Fibroblast of peridontal ligament (primary cell): Measurements from ENCODE around the gene ENTR1.
"Not testable (repeated sequence)": the region's sequence is repeated elsewhere in the genome, so short reads cannot be mapped to it uniquely, and the experiment has no call there.

Source experiments
- DNase-seq: peaks from one replicate; pipeline ENCODE4 v3.0.0-alpha.2; 2010; ENCODE audit errors: extremely low read depth

The ENTR1 gene

DNA sequence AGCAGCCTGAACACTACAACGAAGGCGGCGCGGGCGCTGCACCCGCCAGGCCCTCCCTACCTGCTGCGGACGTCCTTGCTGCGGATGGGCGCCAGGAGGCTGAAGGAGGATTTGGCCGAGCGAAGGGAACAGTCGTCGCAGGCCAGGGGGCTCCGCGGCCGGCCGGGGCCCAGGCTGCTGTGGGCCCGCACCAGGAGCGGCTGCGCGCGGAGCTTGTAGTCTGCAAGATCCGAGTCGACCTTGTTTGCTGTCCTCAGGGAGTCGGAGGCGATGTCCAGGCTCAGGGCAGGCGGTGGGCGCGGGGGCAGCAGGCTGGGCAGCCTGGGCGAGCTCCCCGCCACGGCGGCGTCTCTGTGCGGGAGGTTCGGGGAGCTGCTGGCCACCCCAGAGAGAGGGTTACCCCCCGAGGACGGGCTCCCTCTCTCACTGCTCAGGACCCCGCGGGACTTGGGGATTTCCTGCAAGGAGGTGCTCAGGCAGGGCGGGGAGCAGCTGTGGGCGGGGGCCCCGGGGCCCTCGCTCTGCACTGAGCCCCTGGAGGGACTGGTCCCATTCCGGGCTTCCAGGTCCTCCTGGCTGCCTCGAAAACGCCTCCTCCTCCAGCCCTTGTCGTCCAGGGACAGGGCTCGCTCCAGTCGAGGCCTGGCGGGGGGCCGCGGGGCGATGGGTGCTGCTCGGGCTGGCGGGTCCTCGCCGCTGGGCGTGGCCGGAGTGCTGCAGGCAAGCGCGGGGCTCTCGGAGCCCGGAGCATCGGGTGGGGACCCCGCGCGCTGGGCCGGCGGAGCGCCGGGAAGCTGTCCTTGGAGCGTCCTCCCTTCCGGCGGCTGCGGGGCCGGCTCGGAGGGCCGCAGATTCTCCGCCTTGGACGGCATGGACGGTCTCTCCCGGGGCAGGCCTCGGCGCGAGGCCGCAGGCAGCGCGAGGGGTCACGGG is 28.4 kb upstream of the ENTR1 start:
- no peak for DNase-seq

DNA sequence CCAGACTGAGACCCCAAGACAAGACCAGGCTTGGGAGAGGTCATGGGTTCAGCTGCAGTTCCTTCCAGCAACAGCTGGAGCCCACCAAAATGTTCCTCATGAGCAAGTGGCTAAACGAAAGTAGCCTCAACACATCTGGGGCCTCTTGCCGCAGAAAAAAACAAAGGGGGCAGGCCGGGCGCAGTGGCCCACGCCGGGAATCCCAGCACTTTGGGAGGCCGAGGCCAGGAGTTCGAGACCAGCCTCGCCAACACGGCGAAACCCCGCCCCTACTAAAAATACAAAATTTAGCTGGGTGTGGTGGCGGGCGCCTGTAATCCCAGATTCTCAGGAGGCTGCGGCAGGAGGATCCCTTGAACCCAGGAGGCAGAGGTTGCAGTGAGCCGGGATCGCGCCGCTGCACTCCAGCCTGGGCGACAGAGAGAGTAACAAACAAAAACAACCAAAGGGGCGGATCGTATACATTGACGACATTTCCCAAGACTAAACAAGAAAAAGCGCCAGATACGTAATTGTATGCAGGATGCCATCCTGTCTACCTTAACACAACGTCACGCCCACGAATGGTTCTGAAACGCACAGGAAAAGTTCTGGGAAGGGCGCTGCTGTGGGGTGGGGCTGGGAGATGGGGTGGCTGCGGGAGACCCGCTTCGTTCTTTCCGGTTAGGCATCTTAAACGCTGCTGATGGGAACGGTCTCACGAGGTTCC is 27.6 kb upstream of the ENTR1 start:
- peak; percentile 22 for DNase-seq

DNA sequence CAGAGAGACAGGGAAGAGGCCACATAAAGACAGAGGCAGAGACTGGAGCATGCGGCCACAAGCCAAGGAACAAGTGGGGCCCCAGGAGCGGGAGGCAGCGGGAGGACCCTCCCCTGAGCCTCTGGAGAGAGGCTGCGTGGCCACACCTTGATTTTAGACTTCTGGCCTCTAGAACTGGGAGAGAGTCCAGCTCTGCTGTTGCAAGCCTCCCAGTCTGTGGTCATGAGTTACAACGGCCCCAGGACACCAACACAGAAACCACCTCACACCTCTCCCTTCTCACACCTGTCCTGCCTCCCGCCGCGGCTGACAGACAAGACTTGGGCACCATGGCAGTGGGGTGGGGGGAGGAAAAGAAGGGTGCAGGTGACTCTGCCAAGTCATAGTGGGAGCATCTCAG is 27.0 kb upstream of the ENTR1 start:
- peak; percentile 58 for DNase-seq

DNA sequence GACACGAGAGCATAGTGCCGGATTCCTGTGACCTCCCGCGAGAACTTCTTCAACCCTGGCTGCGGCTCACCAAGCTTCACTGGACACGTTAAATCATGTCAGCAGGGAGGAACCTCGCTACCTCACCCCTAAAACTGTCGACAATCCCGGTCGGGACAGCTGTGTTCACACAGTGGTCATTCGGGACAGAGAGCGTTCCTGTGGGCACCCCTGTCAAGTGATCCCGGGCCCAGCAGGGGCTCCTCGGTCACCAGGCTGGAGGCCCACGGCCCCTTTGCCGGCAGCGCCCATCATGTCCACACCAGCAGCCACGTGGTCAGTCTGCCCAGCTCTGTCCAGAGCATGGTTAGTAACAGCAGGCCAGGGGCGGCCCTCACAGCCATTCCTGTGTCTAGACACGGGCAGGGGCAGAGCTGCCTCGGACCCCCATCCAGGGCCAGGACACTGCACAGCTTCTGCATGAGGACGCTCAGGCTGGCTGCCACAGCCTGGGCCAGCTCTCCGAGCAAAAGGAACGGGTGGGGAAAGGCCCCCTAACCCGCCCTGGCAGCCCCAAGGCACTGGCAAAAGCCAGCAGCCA is 25.7 kb upstream of the ENTR1 start:
- DNase-seq: no peak

DNA sequence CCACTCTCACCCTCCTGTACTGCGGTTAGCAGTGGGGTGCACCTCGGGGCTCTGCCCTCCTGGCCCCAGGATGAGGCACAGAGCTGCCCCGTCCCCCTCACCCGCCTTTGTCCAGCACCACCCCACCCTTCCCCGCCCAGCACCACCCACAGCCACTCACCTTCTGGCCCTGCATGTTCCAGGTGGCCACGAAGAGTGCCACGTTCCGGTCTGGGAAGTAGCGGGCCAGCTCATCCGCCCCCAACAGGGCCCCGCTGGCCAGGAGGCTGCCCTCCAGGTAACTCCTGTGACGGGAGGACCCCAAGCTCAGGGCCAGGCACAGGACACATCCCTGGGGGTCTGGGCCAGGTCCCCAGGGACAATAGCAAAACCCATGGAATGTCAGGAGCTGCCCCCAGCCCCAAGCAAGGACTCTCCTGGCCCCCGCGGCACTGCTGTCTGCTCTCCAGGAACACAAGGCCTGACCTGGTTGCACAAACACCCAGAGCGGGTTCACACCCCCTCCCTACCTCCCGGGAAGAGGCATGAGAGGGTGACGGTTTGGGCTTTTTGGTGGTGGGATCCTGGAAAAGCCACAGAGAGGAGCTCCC is 24.3 kb upstream of the ENTR1 start:
- no peak for DNase-seq

DNA sequence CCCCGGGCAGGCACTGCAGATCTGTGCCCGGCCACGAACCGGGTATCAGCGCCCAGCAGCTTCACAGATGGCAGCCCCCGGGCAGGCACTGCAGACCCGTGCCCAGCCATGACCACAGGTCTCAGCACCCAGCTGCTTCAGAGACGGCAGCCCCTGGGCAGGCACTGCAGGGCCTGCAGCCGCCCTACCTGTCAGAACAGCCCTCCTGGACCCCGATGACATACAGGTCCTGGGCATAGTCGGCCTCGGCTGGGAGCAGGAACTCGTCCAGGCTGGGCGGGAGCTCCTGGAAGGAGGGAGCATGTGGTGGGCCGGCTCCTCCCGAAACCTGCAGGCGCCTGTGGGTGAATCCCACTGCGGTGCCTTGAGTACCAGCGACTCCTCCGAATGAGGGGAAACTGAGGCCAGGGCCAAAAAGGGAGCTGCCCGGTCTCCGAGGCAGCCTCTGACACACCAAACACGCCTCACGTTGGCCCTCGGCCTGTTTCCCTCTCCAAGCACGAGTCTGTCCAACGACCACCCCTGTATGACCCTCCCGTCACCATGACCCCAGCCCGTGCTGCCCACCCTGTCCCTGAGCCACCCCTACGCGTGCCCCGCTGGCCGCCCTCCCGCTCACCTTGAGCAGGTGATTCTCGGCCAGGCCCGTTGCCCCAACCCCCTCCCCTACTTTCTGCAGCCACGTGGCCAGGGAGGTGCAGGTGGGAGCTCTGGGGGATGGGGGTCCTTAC is 23.6 kb upstream of the ENTR1 start:
- DNase-seq: no peak

DNA sequence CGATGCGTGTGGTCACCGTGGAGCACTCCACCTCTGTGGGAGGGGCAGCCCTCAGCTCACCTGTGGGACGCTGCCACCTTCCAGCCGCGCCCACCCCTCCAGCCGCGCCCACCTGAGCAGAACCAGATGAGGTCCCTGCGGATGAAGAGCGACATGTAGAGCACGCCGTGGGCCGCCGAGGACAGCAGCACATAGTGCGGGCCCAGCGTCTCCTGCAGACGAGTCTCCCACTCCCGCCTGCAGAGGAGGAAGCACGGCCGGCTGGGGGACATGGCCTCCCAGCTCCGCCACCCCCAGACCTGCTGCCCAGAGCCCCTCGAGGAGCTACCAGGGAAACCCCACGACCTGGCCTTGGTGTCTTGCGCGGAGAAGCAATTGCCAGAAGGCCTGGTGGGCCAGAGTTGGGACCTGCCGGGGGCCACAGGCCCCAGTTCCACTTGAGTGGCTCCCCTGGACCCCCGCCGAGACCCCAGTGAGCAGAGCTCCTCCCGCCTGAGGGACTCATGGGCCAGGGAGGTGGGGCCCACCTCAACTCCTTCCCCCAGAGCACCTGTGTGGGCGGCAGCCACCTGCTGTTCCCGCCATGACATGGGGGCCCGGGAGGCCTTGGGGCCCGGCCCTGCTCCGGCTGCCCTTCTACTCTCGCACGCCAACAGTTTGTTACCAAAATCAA is 22.8 kb upstream of the ENTR1 start:
- no peak for DNase-seq

DNA sequence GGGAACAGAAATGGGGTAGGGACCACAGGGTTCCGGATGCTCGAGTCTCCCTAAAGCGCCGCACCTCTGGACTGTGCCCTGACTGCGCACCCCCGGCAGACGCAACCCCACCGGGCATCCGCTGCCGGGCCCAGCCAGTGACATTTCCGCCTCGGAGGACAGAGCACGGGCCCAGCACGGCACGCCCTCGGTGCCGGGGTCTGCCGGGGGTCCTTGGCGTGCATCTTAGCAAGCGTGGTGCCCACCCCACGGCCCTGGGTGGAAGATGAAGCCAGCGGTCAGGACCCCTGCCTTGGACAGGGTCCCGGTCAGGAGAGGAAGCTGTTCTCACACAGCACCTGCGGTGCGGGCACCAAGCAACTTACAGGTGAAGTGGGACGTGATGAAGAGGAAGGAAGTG is 22.2 kb upstream of the ENTR1 start:
- DNase-seq: no peak

DNA sequence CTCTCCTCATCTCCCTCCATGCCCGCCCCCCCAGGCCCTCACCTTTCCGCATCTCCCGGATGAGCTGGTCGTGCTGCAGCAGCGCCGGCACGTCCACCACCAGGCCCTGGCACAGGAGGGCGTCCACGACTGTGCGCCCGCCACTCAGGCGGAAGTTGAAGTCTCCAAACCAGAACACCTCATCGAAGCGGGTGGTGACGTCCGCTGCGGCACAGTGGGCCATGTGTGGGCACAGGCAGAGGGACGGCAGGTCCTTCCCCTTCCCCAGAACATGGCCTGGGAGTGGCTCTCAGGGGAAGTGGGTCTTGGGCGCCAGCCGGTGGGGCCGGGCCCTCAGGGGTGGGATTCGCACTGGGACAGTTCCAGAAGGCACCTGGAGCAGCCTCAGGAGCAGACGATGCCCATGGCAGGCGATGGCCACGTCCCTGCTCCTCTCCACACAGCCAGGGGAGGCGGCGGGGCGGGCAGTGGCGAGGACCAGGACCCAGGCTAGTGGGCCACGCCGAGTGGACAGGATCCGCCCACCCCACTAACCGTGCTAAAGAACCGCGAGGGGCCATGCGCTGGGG is 21.5 kb upstream of the ENTR1 start:
- DNase-seq: no peak

DNA sequence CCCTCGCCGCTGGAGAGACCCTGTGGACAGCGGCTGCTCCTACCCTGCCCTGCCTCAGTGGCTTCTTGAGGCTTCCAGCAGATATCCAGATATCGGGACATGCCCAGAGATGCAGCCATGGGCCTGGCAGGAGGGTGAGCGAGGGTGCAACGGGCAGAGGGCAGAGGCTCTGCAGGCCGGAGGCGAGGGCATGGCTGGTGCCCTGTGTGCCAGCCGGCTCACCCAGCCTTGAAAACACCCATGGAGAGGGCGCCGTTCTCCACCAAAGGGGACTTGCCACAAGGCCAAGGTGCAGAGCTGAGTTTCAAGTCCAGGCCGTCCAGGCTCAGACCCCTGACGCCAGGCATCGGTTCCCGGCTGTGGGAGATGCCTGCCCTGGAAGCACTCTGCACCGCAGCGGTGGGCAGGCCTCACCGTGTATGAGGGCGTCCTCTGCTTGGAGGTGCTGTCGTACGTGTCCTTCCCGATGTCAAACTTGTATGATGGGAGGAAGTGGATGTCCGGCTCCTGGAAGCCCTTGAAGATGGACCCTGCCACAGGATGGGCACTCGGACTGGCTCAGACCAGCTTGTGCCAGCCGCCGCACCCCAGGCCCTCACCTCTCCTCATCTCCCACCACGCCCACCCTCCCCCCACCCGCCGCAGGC is 20.3 kb upstream of the ENTR1 start:
- DNase-seq: no peak

DNA sequence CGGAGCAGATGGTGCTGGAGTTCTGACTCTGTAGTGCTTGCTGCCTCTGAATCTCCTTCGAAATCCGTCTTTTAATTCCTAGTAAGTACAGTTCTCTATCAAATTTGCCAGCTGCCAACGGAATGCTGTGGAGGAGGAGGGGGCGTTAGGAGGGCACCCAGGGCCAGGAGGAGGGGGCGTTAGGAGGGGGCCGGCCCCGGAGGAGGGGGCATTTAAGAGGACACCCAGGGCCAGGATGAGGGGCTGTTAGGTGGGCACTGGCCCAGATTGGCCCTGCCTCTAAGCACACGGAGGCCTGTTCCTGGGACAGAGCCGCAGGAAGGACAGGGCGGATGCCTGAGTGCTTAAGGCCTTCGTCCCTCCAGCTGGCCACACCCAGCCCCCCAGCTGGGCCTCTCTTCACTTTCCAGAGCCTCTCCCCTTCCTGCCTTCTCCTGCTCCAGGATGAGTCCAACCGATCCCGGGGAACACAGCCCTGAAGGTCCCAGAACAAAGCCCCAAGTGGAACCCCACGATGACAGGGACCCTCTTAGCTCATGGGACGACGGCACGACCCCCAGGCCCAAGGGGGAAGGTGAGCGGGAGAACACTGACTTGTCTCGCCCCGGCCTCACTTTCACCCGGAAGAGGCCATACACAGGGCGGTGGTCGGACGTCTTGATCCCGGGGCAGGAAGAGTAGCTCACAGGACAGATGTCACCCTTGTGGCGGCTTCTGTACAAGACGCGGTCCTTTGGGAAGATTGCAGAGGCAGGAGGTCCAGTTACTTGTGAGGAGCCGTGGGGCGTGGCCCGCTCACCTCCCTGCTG is 19.5 kb upstream of the ENTR1 start:
- DNase-seq: no peak

DNA sequence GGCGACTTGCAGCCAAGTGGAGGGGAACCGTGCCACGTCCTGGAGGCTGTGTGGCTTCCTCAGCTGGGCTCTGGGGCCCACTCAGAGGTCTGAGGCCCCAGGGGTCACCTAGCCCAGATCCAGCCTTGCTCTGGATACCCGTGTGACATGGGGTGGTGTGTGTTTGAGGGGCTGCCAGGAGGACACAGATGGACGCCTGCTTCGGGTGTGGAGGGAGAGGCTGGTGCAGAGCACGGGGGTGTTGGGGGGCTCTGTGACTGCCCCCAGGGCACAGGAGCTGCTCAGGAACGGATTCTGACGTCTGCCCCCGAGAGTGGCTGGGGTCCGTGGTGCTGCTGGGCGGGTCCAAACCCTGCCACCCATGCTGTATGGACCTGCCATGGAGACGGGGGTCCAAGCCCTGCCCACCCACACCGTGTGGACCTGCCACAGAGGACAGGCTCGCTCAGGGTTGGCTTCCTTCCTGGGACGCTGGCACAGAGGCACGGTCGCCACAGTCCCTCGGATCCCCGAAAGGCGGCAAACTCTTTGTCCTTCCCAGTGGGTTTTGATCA is 18.7 kb upstream of the ENTR1 start:
- DNase-seq: no peak

DNA sequence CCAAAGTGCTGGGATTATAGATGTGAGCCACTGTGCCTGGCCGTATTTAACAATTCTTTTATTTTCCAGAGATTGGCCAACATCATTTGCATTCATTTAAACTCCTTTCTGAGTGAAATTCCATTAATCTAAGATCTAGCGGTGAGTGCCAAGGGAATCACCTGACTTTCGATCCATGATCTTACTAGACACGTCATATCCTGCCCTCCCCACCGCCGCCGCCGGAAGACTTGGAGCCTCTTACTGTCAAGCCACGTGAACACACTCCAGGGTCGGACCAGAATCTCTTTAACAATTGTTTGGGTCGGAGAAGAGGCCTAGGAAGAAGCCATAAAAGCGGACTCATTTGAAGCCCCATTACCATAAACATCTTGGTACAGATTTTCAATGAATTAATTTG is 16.4 kb upstream of the ENTR1 start:
- no peak for DNase-seq

DNA sequence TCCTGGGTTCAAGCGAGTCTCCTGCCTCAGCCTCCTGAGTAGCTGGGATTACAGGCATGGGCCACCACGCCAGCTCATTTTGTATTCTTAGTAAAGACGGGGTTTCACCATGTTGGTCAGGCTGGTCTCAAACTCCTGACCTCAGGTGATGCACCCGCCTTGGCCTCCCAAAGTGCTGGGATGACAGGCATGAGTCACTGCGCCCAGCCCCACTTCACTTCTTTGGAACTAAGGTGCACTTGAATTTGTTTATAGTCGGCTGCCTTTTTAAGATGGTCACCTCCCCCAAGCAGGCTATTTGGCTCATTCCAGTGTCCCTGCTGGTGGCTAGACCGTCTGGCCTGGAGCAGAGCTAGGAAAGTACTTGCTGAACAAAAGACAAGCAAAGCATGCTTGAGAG is 15.0 kb upstream of the ENTR1 start:
- not testable (repeated sequence) for DNase-seq

DNA sequence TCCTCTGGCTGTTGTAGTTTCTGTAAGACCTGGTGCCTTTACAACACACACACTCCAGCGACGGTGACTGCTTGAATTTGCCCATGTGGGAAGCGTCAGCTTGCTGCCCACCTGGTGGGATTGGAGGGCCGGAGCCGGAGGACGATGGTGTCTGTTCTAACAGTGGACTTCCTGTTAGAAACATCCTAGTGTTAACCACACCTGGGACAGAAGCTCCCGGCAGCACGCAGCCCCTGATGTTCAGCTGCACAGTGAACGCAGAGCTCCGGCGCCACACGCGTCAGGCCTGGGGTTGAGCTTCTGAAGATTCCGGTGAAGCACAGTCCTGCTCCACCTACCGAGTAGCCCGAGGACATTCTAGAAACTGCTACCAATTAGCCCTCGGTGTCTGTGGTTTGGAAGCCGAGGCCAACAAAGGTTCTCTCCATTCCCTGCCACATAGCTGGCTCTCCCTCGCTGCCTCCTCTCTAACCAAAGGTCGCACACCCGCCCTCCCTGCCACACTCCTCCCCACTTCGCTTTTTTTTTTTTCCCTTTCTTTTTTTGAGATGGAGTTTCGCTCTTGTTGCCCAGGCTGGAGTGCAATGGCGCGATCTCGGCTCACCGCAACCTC is 14.4 kb upstream of the ENTR1 start:
- no peak for DNase-seq

DNA sequence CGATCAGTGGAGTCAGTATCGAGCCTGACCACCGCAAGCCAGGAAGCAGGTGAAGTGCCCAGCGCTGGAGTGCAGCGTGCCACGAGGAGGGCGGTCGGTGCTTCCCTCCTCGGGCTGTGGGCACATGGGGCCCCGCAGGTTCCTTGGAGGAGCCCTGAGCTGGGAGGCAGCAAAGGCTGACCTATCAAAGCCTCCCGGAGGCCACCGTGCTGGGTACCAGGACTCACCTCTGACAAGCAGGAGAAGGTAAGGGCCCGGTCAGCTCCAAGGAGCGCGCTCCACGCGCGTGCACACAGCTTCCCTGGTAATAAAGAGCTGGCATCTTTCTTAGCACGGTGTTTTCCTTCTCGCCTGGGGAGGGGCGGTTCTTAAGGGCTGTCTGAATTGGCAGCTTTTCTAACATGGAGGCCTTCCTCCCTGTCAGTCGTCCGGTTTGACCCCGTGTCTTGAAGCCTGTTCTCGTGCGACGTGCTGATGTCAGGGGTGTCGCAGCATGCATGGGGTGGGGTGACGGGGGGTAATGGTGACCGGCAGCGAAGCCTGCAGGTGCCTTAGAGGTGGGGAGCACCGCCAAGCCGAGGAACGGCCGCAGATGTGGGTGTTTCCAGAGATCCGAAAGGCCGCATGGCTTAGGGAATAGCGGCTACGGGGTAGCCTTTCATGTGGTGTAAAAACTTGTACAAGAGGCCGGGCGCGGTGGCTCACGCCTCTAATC is 13.2 kb upstream of the ENTR1 start:
- no peak for DNase-seq

DNA sequence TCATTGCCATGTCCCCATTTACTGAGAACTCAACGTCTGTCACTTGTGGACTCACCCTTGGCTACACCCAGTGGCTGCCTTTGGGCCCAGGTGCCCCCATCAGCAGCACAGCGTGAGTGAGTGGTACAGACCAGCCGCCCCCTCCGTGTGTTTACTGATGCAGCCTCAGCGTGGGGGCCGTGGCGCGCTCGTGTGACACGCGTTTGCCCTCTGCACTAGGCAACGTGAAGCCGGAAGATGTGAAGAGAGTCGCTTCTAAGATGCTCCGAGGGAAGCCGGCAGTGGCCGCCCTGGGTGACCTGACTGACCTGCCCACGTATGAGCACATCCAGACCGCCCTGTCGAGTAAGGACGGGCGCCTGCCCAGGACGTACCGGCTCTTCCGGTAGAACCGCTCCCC is 12.5 kb upstream of the ENTR1 start:
- no peak for DNase-seq

DNA sequence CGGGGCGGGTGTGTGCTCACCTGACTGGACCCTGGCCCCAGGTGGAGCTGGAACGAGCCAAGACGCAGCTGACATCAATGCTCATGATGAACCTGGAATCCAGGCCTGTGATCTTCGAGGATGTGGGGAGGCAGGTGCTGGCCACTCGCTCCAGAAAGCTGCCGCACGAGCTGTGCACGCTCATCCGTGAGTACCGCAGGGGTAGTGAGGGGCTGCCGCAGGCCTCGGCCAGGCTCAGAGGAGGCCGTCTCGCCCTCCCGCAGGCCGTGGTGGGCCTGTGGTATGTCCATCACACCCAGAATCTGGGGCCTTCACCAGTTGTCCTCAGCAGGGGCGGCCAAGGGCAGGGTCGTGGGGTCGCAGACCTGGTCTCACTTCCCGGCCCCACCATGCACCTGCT is 11.4 kb upstream of the ENTR1 start:
- DNase-seq: no peak
